Measurements from ENCODE around the gene PP2D1.
"Not testable (repeated sequence)": the region's sequence is repeated elsewhere in the genome, so short reads cannot be mapped to it uniquely, and the experiment has no call there.

PP2D1 gene, protein sequence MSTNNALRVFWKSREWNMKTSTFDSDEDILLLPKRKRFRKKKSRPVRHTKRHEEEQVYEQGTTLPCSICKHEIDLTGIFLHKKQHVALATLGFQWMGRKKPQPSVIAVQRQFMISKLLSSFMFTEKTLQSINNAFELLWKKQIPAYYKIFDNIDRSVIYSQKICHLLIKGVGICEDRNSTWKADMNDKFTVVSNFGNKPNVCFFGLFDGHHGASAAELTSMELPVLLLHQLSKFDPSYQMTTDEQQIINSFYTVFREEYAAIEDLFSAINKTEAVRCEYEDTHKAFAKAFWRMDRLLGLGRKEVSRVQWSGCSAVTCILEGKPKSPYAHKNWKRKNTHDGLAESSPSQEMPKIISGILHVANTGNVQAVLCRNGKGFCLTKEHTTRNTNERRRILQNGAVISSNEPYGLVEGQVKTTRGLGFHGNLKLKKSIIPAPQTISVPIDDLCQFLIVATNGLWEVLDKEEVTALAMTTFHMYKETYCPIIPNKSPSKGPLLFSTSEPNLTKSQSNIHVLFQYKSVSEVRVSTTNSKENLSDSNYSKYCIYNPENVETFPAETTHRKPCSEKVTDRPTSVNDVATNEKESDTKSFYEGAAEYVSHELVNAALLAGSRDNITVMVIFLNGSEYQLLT

DNA sequence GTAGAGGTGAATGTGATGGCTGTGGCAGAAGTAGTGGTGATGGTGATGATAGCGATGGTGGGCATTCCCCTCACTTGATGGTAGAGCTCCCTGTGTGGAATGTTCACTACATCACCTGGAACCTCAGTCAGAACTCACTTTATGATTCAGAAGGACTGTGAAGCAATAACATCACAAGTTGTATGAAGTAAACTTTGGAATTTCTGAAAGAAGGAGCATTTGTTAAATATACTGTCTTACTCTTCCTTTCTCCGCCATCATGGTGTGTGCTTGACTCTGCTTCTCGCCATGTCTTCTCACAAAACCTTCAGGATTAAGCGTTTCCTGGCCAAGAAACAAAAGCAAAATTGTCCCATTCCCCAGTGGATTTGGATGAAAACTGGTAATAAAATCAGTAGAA lies at the start of gene PP2D1:
Gene PP2D1, minus strand, starts transcription at position 101 of the 400 bp plus-strand sequence. CDS start 192 bp downstream, outside the sequence.
- no peak for DNase-seq (ENCODE audit: low spot score)

DNA sequence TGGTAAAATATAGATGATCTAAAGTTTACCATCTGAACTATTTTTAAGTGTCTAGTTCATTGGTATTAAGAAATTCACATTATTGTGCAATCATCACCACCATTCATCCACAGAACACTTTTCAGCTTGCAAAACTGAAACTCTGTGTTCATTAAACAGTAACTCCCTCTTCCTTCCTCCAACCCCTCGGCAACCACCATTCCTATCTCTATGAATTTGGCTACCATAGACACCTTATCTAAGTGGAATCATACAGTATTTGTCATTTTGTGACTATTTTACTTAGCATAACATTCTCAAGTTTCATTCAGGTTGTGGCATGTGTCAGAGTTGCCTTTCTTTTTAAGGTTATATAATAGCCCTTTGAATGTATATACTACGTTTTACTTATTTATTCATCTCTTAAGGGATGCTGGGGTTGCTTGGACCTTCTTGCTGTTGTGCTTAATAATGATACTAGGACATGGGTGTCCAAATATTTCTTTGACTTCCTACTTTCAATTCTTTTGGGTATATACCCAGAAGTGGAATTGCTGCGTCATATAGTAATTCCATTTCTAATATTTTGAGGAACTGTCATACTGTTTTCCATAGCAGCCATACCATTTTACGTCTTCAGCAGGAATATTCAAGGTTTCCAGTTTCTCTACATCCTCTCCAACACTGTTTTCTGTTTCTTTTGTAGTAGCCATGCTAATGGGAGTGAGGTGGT lies 49.1 kb upstream of the PP2D1 start:
- peak; percentile 14 for DNase-seq (ENCODE audit: low spot score)

DNA sequence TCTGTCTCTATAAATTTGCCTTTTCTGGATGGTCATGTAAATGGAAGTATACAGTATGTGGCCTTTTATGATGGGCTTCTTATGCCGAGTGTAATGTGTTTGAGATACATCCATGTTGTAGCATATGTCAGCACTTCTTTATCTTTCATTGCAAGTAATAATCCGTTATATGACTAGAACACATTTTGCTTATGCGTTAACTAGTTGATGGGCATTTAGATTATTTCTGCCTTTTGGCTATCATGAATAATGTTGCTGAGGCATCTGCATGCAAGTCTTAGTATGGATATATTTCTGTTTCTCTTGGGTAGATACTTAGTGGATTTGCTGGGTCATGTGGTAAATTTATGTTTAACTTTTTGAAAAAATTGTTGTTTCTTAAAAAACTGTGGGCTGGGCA lies 47.9 kb upstream of the PP2D1 start:
- no peak for DNase-seq (ENCODE audit: low spot score)

DNA sequence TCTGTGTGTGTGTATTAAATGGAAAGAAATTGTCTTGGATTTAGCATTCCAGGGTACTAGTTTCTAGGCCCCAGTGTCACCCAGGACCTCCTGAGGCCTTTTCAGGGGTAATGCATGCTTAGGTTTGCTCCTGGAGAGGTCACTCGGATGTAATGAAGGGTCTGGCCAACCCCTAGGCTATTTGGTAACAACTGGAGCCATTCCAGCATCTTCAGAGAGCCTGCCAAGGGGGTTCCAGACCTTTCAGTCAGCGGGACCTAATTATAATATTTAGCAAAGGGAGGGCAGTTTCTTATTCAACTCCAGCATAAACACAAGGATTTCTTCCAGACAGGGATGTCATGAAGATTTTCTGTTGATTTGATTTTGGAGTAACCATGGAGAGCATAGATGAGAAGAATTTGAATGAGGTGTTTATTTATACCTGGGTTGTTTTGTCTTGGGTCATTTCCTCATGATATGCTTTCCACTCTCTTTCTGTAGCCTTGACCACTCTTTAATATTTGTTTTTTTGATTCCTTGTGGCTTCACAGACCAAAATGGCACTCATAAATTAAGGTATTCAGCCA lies 45.6 kb upstream of the PP2D1 start:
- DNase-seq (ENCODE audit: low spot score): no peak

DNA sequence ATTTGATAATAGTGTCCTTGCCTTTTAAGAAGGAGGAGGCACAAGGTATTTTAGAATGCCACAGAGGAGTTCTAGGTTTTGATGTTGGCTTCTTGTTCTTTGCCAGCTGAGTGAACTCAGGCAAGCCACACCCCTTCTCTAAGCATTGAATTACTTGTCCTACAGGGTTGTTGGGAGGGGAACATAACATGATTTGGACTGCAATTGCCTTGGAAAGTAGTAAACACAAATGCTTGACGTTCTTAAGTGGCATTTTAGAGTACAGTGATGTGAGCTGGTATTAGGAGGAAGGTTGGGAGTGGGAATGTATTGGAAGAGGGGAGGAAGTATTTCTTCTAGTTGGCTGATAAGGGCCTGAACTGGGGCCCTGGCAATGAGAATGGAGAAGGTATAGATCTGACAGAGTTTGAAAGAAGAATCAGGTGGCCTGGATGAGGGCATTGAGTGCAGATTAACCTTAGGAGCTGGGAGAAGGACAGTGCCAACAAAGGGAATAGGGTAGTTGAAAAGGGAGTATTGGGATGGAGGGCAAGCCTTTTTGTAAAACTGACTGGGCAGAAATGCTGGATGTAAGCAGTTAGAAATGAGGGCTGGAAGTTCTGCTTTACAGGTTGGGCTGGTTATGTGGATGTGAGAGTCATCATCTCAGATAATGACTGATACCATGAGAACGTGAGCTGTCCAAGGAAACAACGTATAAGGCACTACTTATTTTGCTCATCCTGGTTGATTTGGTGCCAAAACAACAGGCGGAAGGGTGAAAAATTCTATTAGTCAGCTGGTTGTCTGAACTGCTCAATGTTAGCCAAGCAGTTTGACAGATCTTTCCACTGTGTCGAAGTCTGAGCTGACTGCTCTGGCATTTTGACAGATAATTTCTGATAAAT lies 44.9 kb upstream of the PP2D1 start:
- peak; percentile 45 for DNase-seq (ENCODE audit: low spot score)

DNA sequence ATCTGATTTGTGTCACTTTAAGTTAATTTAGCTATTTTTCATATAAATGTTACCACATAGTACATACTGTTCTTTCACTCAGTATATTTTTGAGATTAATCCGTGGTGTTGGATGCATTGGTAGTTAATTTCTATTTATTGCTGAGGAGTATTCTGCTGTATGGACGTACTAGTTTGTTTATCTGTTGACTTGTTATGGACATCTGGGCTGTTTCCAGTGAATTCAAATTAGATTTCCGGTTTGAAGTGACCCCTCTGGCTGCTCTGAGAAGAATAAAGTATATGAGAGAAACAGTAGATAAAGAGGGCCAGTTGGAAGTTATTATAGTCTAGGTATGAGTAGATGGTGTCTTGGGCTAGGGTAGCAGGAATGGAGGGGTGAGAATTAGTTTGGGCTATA lies 43.8 kb upstream of the PP2D1 start:
- no peak for DNase-seq (ENCODE audit: low spot score)

DNA sequence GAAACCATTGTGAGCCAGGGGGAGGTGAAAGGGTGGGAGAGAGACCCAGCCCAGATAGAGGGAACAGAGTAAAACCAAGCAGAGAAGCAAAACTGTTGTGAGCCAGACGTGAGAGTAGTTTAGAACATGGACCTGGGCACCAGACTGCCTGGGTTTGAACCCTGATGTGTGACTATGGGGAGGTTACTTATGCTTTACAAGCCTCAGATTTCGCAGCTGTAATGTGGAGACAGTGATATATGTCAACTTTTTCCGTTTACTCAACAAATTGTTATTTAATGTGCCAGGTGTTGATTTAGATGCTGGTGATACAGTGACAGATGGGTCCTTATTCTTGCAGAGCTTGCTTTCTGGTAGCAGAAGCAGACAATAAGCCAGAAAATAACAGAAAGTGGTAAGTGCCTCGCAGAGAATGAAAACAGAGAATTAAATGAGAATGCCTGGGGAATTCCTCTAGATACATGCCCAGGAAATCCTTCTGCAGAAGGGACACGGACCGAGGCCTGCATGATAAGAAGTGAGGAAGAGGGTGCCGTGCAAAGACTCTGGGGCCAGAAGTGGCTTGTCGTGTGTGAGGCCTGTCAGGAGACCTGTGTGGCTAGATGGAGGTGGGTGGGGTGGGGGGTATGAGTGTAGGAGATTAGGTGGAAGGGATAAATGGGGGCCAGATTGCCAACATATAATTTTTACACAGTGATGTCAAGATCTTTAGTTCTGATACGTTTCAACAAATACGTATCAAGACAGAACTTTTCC lies 43.1 kb upstream of the PP2D1 start:
- DNase-seq (ENCODE audit: low spot score): no peak

DNA sequence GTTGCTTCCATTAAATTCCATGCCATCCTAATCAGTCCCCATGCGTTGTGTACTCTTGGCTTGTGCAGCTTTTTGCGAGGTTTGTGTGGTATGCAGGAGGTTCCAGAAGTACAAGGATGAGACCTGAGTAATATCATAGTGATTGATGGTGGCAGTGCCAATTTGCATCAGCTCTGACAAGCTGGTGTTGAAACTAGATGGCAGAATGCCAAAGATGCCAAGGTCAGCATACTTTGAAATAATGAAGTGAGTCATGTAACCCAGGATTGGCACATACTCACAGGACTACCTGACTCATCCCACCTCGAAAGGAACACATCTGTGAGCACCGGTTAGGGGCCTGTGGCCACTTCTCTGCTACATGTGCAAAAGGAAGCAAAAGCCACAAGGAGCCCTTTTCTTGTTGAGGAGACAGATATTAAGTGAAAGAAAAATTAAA lies 42.5 kb upstream of the PP2D1 start:
- peak; percentile 37 for DNase-seq (ENCODE audit: low spot score)

DNA sequence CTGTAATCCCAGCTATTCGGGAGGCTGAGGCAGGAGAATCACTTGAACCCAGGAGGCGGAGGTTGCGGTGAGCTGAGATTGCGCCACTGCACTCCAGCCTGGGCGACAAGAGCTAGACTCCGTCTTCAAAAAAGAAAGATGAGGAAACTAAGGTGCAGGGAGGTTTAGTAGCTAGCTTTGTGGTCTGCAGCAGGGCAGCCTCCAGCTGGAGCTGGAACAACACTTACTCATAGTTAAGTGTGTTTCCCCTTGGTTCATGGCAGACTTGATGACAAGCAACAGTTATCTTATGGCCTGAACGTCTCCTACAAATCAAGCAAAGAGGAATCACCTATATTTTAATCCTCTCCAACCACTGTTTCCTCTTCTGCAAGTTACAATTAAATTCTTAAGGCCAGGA lies 40.8 kb upstream of the PP2D1 start:
- DNase-seq (ENCODE audit: low spot score): no peak

DNA sequence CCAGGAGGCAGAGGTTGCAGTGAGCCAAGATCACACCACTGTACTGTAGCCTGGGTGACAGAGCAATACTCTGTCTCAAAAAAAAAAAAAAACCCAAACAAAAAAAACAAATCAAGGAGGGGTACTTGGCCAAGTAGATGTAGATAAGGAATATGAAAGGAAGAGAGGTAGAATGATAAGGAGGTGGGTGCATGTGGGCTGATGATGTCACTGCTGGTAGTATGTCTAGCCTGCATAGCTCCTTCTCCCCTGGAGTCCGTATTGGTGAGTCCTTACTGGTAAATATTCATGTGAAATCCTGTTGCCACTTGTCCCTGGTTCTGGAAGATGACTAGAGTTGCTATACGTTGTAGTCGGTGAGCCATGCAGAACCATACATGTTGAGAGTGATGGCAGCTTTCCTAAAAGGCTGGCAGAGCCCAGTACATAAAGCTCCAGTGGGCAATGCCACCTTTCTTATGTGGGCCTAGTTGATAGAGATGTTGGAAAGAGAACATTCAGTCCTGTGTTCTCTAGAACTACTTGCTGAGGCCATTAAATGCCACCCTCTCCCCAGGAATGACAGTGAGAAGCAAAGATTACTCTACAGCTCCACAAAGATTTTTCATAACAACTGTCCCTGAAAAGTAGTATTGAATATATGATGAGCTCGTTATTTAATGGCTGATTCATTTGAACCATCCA lies 39.2 kb upstream of the PP2D1 start:
- DNase-seq (ENCODE audit: low spot score): no peak

DNA sequence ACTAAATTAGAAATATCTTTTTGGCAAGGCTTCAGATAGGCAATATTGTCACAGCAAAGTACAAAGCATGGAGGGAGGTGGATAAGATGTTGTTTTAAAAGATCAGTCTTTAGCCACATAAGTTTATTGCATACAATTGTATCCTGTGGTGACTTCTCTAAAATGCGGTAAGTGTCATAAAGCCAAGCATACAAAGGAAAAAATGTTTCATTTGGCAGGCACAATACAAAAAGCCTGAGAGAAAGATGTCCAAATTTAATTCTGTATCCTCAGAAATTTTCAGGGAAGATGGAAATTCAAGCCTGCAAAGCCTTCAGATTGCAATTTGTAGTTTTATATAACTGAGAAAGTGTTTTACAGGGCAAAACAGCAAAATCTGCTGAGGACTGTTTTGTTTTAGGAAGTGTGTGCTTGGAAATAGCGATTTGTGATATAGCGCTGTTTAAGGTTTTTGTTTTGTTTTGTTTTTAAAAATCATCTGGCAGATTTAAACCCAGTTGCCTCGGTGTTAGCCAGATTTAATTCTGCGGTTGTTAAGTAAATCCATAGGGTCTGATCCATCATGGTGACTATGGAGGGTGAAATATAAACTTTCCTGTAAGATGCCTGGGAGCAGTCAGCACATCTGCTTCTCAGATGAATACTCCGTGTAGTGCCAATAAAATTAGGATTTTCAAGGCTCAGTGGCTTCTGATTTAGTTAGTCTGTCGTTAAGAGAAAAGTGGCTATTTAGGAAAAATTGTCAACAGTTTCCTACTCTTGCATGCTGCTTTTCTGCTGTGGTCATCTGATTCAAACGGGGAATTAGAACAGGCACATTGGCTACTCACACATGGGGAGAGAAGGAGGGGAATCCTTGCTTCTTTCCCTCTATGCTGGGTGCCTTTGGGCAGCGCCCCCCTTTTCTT lies 36.2 kb upstream of the PP2D1 start:
- DNase-seq (ENCODE audit: low spot score): peak; percentile 11

DNA sequence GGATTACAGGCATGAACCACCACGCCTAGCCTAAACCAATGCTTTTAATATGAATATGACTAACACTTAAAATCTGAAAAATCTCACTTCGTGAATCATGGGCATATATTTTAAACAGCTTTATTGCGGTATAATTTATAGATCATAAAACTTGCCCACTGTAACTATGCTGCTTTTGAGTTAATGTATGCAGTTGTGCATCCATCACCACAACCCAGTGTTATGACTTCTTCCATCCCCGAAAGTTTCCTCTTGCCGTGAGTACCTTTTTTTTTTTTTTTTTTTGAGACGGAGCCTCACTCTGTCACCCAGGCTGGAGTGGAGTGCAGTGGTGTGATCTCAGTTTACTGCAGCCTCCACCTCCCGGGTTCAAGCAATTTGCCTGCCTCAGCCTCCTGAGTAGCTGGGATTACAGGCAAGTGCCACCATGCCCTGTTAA lies 35.3 kb upstream of the PP2D1 start:
- DNase-seq (ENCODE audit: low spot score): no peak

DNA sequence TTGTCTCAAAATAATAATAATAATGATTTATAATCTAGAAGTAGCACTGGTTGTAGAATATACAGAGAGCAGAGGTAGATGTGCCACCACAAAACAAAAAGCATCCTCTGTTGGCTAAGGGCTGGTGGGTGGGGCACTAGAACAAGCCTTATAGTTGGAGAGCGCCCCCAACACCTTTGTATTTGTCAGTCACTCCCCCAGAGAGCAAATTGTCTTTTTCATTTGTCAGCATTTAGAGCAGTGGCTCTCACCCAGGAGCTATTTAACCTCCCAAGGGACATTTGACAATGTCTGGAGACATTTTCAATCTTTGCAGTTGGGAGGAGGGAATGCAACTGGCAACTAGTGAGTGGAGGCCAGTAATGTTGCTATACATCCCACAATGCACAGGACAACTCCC lies 34.5 kb upstream of the PP2D1 start:
- no peak for DNase-seq (ENCODE audit: low spot score)

DNA sequence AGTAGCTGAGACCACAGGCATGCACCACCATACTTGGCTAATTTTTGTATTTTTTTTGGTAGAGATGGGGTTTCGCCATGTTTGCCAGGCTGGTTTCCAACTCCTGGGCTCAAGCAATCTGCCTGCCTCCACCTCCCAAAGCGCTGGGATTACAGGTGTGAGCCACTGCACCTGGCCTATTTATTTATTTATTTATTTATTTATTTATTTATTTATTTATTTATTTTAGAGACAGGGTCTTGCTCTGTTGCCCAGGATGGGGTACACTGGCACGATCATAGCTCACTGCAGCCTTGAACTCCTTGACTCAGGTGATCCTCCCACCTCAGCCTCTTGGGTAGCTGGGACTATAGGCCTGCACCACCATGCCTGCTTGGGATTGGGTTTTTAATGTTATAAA lies 33.1 kb upstream of the PP2D1 start:
- DNase-seq (ENCODE audit: low spot score): not testable (repeated sequence)

DNA sequence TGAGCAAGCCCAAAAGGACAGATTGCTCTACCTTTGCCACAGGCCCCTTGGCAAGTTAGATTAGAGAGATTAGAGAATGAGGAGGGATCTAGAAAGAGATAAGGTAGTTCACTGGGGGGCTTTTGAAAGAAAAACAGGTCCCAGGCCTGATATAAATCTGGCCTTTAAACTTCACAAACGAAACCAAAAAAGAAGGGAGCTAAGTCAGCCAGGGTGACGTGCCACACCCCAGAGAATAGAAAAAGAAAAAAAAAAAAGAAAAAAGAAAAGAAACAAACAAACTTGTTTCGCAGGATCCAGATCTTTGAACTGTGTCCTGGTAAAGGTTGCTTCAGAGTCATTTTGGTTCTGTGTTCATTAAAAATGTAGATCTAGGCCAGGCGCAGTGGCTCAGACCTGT lies 31.8 kb upstream of the PP2D1 start:
- no peak for DNase-seq (ENCODE audit: low spot score)

DNA sequence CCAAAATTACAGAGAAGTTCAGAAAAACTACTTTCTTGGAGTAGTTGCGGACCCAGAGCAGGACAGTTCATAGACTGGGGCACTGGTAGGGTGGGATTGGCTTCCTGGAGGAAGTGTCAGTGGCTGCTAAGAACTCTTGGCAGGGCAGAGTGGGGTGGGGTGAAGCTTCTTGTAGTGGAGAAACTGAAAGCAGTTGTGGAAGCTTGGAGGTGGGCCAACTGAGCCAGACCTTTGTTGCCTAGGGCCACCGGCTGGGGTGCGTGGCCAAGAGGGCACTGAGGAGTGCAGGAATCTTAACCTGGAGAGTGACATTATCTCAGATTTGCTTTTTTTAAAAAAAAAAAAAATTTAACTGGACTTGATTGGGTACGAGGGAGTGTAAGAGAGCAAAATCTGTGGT lies 31.3 kb upstream of the PP2D1 start:
- DNase-seq (ENCODE audit: low spot score): peak; percentile 25

DNA sequence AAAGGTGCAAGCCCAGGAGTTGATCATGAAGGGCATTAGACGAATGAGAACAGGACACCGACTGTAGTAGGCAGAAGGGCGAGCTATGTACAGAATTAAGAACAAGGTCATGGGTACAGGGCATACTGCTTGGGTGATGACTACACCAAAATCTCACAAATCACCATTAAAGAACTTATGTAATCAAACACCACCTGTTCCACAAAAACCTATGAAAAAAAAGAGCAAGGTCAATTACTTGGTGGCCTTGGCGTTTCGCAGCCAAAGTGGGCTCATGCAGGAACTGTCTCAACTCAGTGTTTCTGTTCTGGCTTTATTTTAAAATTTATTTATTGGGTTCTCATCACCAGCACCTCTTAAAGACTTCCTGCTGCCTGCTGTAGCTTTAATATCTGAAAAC lies 30.3 kb upstream of the PP2D1 start:
- DNase-seq (ENCODE audit: low spot score): no peak

DNA sequence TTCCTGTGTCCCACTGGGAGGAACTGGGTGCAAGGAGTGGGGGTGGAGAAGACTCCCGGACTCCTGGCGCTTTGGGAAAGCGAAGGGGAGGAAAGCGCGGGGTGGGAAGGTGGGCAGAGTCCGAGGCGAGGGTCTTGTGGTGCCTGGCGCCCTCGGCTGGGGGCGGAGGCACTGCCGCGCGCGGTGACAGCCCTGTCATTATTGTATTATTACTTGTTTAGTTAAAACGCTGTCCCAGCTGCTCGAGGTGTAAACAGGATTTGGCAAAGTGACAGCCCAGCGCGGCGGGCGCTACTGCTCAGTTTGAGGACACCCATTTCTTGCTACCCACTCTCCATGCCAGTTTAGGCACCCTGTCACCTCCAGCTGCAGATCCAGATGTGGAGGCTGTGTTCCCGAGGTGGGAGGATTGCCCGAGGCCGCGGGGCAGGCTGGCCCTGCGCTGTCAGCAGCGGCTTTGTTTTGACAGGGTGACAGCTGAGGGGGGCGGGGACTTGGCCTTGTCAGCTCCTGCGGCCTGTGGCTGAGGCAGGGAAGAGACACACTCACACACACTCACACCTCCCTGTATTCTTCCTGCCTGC lies 29.2 kb upstream of the PP2D1 start:
- DNase-seq (ENCODE audit: low spot score): peak; percentile 66

Measured in GM03348 (cell line).